OCI-LY7 (cell line): Measurements from ENCODE around the gene ANKS1A.

Experiments used
- CTCF ChIP-seq: fragments of 200-600 bp; sonication (generic); conservative IDR thresholded peaks from 2 replicates; pipeline ENCODE4 v1.5.1; 2014; ENCODE audit warnings: mild to moderate bottlenecking, antibody characterized with exemption, low read length, moderate library complexity, mixed read lengths
- EZH2phosphoT487 ChIP-seq: fragments of 200-600 bp; sonication (generic); IDR thresholded peaks from 2 replicates; pipeline ENCODE4 v1.6.1; 2018; ENCODE audit warnings: low read depth, borderline replicate concordance, mild to moderate bottlenecking, mixed run types, antibody characterized with exemption, low read length, moderate library complexity, mixed read lengths

DNA sequence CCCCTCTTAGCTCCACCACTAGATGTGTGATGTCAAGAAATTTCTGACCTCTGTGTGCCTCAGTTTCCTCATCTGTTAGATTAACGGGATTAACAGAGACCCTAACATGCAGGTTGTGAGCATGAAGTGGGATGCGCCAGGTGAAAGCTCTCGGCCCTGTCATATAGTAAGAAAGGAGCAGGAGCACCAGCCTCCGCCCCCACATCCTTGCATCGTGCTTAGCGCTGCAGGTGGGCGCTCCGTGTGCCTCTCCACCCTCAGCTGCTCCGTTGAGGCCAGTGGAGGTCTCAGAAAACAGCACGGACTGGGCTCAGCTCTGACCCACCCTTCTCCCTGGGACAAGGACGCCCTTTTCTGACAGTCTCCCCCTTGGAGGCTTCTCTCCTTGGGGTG, 188.7 kb downstream of the ANKS1A start:
- TF ChIP-seq CTCF (no peak), EZH2phosphoT487 (no peak)
